Measurements from ENCODE around the gene MYRIP.

MYRIP gene

DNA sequence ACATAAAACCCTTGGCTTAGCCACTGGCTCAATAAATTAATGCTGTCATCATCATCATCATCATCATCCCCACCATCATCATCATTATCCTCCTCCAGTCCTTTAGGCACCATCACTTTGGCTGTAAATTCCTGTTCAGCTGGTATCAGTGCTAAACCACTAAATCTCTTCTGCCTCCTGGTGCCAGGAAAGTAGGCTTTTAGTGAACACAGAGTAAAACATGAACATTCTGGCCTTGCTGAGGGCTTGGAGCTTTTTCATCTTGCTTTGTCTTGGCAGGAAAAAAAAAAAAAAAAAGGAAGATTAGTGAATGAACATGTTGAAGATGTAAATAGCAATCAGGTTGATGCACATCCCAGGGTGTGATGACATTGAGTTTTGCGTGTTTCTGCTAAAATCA, 432.8 kb downstream of the MYRIP start:
- TF ChIP-seq, protein P1, sequence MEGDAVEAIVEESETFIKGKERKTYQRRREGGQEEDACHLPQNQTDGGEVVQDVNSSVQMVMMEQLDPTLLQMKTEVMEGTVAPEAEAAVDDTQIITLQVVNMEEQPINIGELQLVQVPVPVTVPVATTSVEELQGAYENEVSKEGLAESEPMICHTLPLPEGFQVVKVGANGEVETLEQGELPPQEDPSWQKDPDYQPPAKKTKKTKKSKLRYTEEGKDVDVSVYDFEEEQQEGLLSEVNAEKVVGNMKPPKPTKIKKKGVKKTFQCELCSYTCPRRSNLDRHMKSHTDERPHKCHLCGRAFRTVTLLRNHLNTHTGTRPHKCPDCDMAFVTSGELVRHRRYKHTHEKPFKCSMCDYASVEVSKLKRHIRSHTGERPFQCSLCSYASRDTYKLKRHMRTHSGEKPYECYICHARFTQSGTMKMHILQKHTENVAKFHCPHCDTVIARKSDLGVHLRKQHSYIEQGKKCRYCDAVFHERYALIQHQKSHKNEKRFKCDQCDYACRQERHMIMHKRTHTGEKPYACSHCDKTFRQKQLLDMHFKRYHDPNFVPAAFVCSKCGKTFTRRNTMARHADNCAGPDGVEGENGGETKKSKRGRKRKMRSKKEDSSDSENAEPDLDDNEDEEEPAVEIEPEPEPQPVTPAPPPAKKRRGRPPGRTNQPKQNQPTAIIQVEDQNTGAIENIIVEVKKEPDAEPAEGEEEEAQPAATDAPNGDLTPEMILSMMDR (IDR thresholded peaks at IDR 0.05; ENCODE audit: low read depth, low read length, missing control alignments), result no peak
- H3K4me3 ChIP-seq (replicated peaks; ENCODE audit: low read depth, low read length), result no peak overlapping the region
- DNase-seq (ENCODE audit: extremely low read depth, low read depth), result no peak

- H3K4me3 ChIP-seq (replicated peaks; ENCODE audit: low read depth, low read length), result no peak overlapping the region
- no peak for DNase-seq (ENCODE audit: extremely low read depth, low read depth)
- TF ChIP-seq, protein P1 (IDR thresholded peaks at IDR 0.05; ENCODE audit: low read depth, low read length, missing control alignments), result no peak
Measured at GRCh38 chr3:40242638-40243037, 433.2 kb downstream of the MYRIP start.

DNA sequence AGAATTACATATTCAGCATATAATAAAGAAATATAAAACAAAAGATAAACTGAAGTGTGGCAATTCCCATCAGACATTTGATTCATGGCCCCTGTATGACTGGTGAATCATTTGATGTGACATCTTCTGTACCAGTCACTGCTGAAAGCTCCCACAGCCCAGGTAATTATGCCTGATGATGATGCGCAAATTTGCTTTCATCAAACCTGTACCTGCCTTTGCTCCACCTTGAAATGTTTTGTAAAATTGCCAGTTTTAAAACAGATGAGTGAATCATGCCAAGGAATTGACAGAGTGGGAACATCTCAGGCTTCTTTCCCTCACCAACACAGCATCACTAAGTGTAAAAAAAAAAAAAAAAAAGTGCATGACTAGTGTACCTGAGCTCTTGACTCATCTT, 433.6 kb downstream of the MYRIP start:
- TF ChIP-seq, protein P1 (IDR thresholded peaks at IDR 0.05; ENCODE audit: low read depth, low read length, missing control alignments), result no peak
- no peak for DNase-seq (ENCODE audit: extremely low read depth, low read depth)
- no peak overlapping the region for H3K4me3 ChIP-seq (replicated peaks; ENCODE audit: low read depth, low read length)

- TF ChIP-seq, protein P1 (IDR thresholded peaks at IDR 0.05; ENCODE audit: low read depth, low read length, missing control alignments), result no peak
- DNase-seq (ENCODE audit: extremely low read depth, low read depth), result no peak
- no peak overlapping the region for H3K4me3 ChIP-seq (replicated peaks; ENCODE audit: low read depth, low read length)
Measured at GRCh38 chr3:40247714-40248454, 438.5 kb downstream of the MYRIP start.

- TF ChIP-seq, protein P1 (IDR thresholded peaks at IDR 0.05; ENCODE audit: low read depth, low read length, missing control alignments), result no peak
- DNase-seq (ENCODE audit: extremely low read depth, low read depth), result no peak
- H3K4me3 ChIP-seq (replicated peaks; ENCODE audit: low read depth, low read length), result no peak overlapping the region
Measured at GRCh38 chr3:40248591-40248990, 439.2 kb downstream of the MYRIP start.

- no peak for DNase-seq (ENCODE audit: extremely low read depth, low read depth)
- TF ChIP-seq, protein P1 (IDR thresholded peaks at IDR 0.05; ENCODE audit: low read depth, low read length, missing control alignments), result no peak
- no peak overlapping the region for H3K4me3 ChIP-seq (replicated peaks; ENCODE audit: low read depth, low read length)
Measured at GRCh38 chr3:40249168-40249567, 439.8 kb downstream of the MYRIP start.

GRCh38 chr3:40254491-40254890, 445.1 kb downstream of the MYRIP start:
- DNase-seq (ENCODE audit: extremely low read depth, low read depth), result no peak
- TF ChIP-seq, protein P1 (IDR thresholded peaks at IDR 0.05; ENCODE audit: low read depth, low read length, missing control alignments), result no peak
- H3K4me3 ChIP-seq (replicated peaks; ENCODE audit: low read depth, low read length), result no peak overlapping the region
